8988T (cell line): ENCODE measurements around the gene KIAA1217.
"Not testable (repeated sequence)": the region's sequence is repeated elsewhere in the genome, so short reads cannot be mapped to it uniquely, and the experiment has no call there.

ENCODE experiments used
- DNase-seq: peaks from one replicate; pipeline ENCODE4 v3.0.0; 2011

KIAA1217 gene

GRCh38 chr10:24417053-24417452 is 208.1 kb downstream of the KIAA1217 start:
- no peak for DNase-seq

- no peak for DNase-seq
Measured at GRCh38 chr10:24418532-24418931, 209.6 kb downstream of the KIAA1217 start.

GRCh38 chr10:24419066-24419465 is 210.1 kb downstream of the KIAA1217 start:
- no peak for DNase-seq

- DNase-seq: no peak
Measured at GRCh38 chr10:24425151-24425550, 216.2 kb downstream of the KIAA1217 start.

GRCh38 chr10:24427678-24428409 is 218.9 kb downstream of the KIAA1217 start:
- DNase-seq: no peak

GRCh38 chr10:24428410-24428782 is 219.5 kb downstream of the KIAA1217 start:
- DNase-seq: no peak

GRCh38 chr10:24430591-24430990 is 221.7 kb downstream of the KIAA1217 start:
- DNase-seq: no peak

GRCh38 chr10:24432478-24433416 is 223.8 kb downstream of the KIAA1217 start:
- no peak for DNase-seq

- no peak for DNase-seq
Measured at GRCh38 chr10:24433705-24434104, 224.8 kb downstream of the KIAA1217 start.

GRCh38 chr10:24434961-24435360 is 226.0 kb downstream of the KIAA1217 start:
- DNase-seq: no peak

GRCh38 chr10:24435374-24435773 is 226.4 kb downstream of the KIAA1217 start:
- DNase-seq: no peak

- no peak for DNase-seq
Measured at GRCh38 chr10:24437302-24437701, 228.4 kb downstream of the KIAA1217 start.

- DNase-seq: no peak
Measured at GRCh38 chr10:24438800-24439199, 229.9 kb downstream of the KIAA1217 start.

- no peak for DNase-seq
Measured at GRCh38 chr10:24439935-24440334, 231.0 kb downstream of the KIAA1217 start.

- no peak for DNase-seq
Measured at GRCh38 chr10:24440817-24441797, 232.2 kb downstream of the KIAA1217 start.

- DNase-seq: no peak
Measured at GRCh38 chr10:24442234-24442633, 233.3 kb downstream of the KIAA1217 start.

- not testable (repeated sequence) for DNase-seq
Measured at GRCh38 chr10:24442641-24443174, 233.8 kb downstream of the KIAA1217 start.

- no peak for DNase-seq
Measured at GRCh38 chr10:24444337-24444736, 235.4 kb downstream of the KIAA1217 start.

- DNase-seq: not testable (repeated sequence)
Measured at GRCh38 chr10:24445958-24446357, 237.0 kb downstream of the KIAA1217 start.

- DNase-seq: no peak
Measured at GRCh38 chr10:24446739-24447138, 237.8 kb downstream of the KIAA1217 start.

- DNase-seq: no peak
Measured at GRCh38 chr10:24448351-24448999, 239.5 kb downstream of the KIAA1217 start.

GRCh38 chr10:24449321-24449740 is 240.4 kb downstream of the KIAA1217 start:
- DNase-seq: no peak
